ENCODE data around the gene NFATC3. TPM values are rescaled to one million over a fixed set of nuclear protein-coding genes. Genes with fewer than 3 reads are reported as not detected.

The NFATC3 gene
- total and polyA plus RNA-seq, 7 donors, result 9.8 to 53.5 (median 42.7) TPM

DNA sequence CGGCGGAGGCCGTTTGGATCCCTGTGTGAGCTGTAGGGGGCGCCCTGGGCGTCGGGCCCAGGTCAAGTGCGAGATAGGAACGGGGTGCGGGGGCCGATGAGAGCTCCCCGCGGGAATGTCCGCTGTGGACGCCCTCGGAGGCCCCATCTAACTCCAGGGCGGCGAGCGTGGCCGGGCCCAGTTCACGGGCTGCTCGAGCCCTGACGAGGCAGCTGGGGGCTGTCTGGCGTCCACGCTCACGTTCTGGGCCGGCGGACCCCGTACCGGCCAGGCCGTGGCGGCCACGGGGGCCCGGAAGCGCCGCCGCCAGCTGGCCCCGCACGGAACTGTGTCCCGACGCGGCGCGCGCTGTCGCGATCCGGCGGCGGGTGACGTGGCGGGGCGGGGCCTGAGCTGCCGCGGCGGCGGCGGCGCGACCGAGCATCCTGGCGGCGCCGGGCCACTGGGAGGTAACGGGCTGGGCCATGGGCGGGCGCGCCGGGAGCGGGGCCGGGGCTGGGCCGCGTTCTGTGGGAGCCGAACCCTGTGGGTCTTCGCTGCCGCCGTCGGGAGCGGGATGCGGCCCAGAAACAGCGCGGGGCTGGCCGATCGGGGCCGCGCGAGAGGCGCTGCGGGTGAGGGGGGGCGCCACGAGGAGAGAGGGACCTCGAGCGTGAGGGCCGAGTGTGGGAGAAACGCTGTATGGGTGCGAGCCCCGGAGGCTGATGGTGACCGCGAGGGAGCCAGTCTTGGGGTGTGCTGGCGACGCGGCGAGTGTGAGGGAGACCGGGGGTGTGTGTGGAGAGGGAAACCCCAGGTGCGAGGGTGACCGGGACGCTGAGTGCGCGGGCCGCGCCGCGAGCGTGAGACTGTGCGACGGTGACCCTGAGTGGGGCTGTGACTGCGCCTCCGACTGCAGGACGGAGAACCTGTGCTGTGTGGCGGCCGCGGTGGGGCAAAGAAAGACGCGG is 179.2 kb downstream of the NFATC3 start, which contains the start of gene SLC7A6:
SLC7A6 (plus strand) TSS at position 399 of the 950 bp plus-strand sequence. CDS start 10,201 bp downstream, outside the sequence.
- TF ChIP-seq, protein P1, sequence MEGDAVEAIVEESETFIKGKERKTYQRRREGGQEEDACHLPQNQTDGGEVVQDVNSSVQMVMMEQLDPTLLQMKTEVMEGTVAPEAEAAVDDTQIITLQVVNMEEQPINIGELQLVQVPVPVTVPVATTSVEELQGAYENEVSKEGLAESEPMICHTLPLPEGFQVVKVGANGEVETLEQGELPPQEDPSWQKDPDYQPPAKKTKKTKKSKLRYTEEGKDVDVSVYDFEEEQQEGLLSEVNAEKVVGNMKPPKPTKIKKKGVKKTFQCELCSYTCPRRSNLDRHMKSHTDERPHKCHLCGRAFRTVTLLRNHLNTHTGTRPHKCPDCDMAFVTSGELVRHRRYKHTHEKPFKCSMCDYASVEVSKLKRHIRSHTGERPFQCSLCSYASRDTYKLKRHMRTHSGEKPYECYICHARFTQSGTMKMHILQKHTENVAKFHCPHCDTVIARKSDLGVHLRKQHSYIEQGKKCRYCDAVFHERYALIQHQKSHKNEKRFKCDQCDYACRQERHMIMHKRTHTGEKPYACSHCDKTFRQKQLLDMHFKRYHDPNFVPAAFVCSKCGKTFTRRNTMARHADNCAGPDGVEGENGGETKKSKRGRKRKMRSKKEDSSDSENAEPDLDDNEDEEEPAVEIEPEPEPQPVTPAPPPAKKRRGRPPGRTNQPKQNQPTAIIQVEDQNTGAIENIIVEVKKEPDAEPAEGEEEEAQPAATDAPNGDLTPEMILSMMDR (IDR thresholded peaks at IDR 0.05), result peak; percentile 62
- DNase-seq, result peak; percentile 83 to 91
- no peaks in the 10 kb centered on the region for H3K27me3 ChIP-seq (ENCODE audit: insufficient read depth in 3 of 3, low read length in 2 of 3)
- H3K9me3 ChIP-seq, result no peaks in the 10 kb centered on the region
- 0 to 1% (median 0%) methylated on average over 68 to 123 of the region's 123 CpGs for WGBS, 3 donors
- H3K4me3 ChIP-seq, result peak within 1 kb of the TSS; percentile 97
- peaks cover 36% of the 10 kb centered on the region for H3K4me1 ChIP-seq
- intact Hi-C loops (cut with DNase I), result loop anchor here (5.0 kb wide), 3 partner anchors 33 to 63 kb away; partner anchors contain the start of genes PRMT7 (in 1 of the 2) and SLC7A6OS (in 1 of the 2)
- H3K36me3 ChIP-seq (ENCODE audit: insufficient read depth in 1 of 2, low read depth in 1 of 2), result peaks cover 0 to 40% of the 10 kb centered on the region in 2 donors
- peak within 1 kb of the TSS; percentile 100 for H3K27ac ChIP-seq
- peak; percentile 70 to 76 (median 72) for ATAC-seq

DNA sequence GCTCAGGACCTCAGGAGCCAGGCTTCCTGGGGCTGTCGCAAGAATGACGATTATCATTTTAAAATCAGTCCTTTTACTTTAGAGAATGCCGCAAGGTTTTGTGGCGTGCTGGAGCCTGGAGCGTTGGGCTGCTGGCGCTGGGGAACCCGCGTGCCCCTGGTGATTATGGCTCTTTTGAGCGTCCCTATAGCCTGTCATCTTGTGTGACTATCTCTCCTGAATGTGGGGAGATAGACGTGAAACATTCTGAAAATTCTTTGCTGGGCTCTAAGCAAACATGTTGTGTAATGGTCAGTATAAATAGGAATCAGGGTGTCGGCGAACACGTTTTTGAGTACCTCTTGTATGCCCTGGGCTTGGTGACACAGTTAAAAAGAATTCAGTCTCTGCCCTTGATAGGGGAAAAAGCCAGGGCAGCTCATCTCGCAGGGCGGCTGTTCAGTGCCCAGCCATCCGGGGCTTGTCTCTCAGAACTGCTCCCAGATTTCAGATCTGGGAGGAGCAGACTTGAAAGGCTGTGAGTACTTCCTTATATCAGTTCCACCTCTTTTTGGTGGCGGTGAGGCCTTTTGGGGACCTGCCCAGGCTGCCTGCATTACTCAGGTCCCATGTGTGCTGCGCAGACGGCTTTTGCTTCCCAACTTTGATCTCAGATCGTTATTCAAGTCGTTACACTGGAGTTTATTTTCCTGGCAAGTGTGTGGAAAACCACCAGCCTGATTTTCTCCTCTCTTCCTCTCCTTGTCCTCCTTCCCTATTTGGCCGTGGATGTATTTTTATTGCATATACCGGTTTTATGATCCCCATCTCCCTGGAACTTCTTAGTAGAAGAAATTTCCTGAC is 180.1 kb downstream of the NFATC3 start:
- Histone ChIP-seq H3K4me1 (peaks cover 30% of the 10 kb centered on the region), H3K27me3 (ENCODE audit: insufficient read depth in 3 of 3, low read length in 2 of 3) (no peaks in the 10 kb centered on the region), H3K27ac (peak overlapping the region; percentile 100), H3K9me3 (no peaks in the 10 kb centered on the region), H3K36me3 (ENCODE audit: insufficient read depth in 1 of 2, low read depth in 1 of 2) (peaks cover 0 to 38% of the 10 kb centered on the region in 2 donors), H3K4me3 (peak overlapping the region; percentile 97)
- DNase-seq (peak; percentile 78 to 91), ATAC-seq (peak; percentile 79 to 83 (median 80))
- intact Hi-C loops (cut with DNase I), result no loop called here
- 4 to 10% (median 5%) methylated on average over 23 of the region's 23 CpGs for WGBS, 3 donors
- TF ChIP-seq, protein P1 (IDR thresholded peaks at IDR 0.05), result no peak

DNA sequence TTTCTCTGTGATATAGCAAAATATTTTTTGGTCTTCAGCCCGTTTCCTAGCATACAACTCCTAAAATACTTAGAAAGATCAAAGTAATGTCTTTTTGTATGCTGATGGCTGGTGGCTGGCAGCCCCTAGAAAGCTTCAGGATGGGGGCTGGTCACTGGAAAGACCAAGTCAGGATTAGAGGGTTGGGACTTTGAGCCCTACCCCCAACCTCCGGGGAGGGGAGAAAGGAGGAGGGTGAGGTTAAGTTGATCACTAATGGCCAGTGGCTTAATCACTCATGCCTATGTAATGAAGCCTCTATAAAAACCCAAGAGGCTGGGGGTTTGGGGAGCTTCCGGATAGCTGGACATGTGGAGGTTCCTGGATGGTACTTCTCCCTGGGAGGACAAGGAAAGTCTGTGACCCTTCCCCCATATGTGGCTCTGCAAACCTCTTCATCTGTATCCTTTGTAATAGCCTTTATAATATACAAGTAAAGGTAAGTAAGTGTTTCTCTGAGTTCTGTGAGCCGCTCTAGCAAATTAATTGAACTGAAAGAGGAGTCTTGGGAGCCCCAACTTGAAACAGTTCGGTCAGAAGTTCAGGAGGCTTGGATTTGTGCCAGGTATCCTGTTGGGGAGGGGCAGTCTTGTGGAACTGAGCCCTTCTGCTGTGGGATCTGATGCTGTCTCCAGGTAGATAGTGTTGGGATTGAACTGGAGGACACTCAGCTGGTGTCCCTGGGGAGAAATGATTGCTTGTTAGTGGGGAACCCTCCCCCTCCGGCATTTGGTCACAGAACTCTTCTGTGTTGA is 182.6 kb downstream of the NFATC3 start:
- intact Hi-C loops (cut with DNase I), result no loop called here
- DNase-seq, result no peak
- Histone ChIP-seq H3K4me1 (peaks cover 53% of the 10 kb centered on the region), H3K4me3 (peak overlapping the region; percentile 97), H3K9me3 (no peaks in the 10 kb centered on the region), H3K36me3 (ENCODE audit: insufficient read depth in 1 of 2, low read depth in 1 of 2) (peaks cover 0 to 57% of the 10 kb centered on the region in 2 donors), H3K27me3 (ENCODE audit: insufficient read depth in 3 of 3, low read length in 2 of 3) (no peaks in the 10 kb centered on the region), H3K27ac (peak overlapping the region; percentile 100)
- TF ChIP-seq, protein P1 (IDR thresholded peaks at IDR 0.05), result no peak
- ATAC-seq, result no peak
- WGBS, 3 donors, result 65 to 70% (median 65%) methylated on average over 6 of the region's 6 CpGs

DNA sequence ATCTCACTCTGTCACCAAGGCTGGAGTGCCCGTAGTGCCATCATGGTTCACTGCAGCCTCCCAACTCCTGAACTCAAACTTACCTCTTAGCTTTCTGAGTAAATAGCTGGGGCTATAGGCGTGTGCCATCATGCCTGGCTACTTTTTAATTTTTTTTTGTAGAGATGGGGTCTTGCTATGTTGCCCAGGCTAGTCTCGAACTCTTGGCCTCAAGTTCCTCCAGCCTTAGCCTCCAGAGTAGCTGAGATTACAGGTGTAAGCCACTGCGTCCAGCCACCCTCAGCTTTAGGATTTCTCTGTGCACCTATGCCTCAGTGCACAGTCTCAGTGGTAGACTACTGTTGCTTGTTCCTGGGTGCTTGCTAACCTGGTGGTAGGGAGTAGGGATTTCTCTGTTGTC is 184.6 kb downstream of the NFATC3 start:
- intact Hi-C loops (cut with DNase I), result no loop called here
- TF ChIP-seq, protein P1 (IDR thresholded peaks at IDR 0.05), result no peak
- peak overlapping the region; percentile 97 for H3K4me3 ChIP-seq
- H3K9me3 ChIP-seq, result no peaks in the 10 kb centered on the region
- H3K36me3 ChIP-seq (ENCODE audit: insufficient read depth in 1 of 2, low read depth in 1 of 2), result peaks cover 0 to 76% of the 10 kb centered on the region in 2 donors
- WGBS, 3 donors, result 95 to 97% (median 95%) methylated on average over 4 of the region's 4 CpGs
- peak overlapping the region; percentile 92 for H3K27ac ChIP-seq
- DNase-seq (no peak), ATAC-seq (no peak)
- peaks cover 67% of the 10 kb centered on the region for H3K4me1 ChIP-seq
- H3K27me3 ChIP-seq (ENCODE audit: insufficient read depth in 3 of 3, low read length in 2 of 3), result no peaks in the 10 kb centered on the region

All from psoas muscle (tissue), 8 donors.